HG03103 (cell line): Measurements from ENCODE around the gene SIGLEC11.

Source experiments
- ATAC-seq: cut with Tn5 transposase; IDR thresholded peaks from one replicate; pipeline ENCODE4 v1.9.1; 2021; ENCODE audit warnings: low read depth; ENCODE audit not compliant: unreplicated experiment

The SIGLEC11 gene

DNA sequence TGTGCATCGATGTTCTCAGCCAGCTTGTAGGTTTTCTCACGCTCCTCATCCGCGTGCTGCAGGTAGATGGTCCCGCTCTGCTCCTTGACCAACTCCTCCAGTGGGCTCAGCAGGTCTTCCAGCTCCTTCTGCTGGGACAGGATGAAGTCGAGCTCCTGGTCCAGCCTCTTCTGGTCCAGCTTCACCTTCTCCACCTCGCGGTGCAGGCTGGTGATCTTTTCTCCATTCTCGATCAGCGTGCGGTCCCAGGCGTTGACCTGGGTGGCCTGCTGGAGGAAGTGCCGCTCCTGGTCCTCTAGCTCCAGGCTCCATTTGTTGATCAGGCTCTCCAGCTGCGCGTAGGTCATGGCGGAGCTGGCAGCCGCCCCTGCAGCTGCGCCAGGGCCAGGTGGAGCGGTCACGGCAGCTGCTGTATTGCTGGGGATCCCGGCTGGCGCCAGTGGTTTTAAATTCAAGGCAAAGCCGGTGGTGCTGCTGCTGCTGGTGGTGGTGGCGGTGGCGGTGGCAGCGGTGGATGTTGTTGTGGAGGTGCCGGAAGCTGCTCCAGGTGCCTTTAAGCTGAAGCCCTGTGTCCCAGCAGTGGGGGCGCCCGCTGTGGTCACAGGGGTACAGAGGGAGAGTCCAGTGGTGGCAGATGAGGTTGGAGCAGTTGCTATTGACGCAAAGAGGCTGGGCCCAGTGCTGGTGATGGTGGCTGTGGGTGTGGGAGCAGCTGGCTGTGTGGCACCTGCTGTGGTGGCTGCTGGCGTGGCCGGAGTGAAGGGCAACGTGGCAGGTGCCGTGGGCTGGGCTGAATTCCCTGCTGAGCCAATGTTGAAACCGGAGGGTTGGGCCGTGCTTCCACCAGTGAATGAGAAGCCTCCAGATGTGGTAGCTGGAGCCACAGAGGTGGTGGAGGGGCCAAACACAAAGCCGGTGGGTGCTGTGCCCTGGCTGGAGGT lies 52.2 kb downstream of the SIGLEC11 start:
- ATAC-seq, result no peak

DNA sequence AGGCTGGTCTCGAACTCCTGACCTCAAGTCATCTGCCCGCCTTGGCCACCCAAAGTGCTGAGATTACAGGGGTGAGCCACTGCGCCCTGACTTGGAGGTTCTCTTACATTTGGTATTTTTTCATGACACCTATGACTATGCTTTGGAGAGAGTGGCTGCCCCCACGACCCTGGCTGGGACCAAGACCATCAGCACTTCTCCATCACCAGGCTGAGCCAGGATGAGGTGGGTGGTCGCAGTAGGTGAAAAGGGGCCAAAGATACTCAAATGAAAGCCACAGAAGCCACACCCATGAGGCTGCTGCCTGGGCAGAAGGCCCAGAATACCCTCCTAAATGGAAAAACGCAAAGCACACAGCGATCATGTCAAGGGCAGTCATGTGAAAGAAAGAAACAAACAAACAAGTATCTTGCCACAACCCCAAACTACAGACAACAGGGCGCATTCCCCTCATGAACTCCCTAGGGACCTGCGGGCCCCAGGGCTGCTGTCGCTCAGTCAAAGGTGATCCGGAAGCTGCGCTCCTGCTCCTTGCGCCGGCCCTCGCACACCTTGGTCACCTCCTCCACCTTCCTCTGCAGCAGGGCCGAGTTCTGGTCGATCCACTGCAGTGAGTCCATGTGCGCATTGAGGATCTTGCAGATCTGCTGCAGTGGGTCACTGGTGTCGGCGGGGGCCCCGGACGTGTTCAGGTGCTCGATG lies 53.1 kb downstream of the SIGLEC11 start:
- ATAC-seq, result no peak

DNA sequence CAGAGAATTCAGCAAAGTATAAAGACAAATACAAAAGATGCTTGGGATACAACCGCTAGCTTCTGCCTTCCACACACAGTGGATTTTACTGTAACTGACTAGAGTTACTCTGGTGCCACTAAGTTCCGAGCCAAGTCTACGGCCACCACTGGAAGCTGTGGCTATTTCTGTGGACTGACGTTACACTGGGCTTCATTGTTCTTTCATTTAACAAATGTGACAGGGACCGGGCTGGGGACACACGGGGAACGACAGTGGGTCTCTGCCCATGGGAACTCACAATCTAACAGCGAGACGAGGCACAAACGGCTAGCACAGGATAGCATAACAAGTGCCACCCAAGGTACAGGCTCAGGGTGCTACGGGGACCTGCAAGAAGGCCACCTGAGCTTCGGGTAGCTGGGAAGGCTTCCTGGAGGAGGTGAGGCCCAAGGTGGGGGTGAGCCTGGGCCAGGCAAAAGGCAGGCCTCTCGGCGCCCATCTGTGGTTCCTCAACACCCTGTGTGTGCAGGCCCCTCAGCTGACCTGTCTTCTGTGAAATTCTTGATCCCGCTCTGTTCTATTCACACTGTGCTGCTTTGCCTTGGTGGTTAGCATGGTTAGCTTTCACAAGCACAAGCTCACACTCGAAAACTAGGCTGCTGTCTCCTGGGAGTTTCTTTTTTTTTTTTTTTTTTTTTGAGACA lies 54.0 kb downstream of the SIGLEC11 start:
- ATAC-seq, result no peak

DNA sequence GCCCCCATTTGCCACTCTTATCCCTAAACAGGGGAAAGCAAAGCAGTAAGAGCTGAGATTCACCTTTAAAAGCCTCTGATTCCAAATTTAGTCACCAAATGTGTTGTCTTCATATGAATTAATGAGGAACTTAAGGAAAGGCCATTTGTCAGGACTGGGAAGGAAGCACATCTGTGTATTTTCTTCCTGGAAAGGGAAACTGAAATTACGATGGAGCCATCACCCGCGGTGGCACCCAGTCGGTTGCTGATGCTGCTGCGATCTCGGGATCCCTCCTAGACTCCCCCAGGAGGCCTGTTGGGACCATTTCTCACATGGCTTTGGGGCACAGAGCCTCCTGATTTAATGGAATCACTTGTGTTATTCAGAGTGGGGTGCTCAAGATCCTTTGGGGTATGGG lies 56.8 kb downstream of the SIGLEC11 start:
- ATAC-seq, result no peak
